Duodenal mucosa (tissue), 2 donors: ENCODE data around the gene TTC32.

Experiments used
- H3K27ac ChIP-seq: one replicate; pipeline ENCODE4 v1.7.0; 2013; ENCODE audit warnings: low read depth, low read length
- H3K27me3 ChIP-seq, 2 donors: one replicate each; pipeline ENCODE4 v1.7.0; 2013; ENCODE audit warnings: low read length in 2 of 2, control low read depth in 1 of 2; ENCODE audit not compliant: insufficient read depth in 2 of 2, control insufficient read depth in 1 of 2
- H3K36me3 ChIP-seq, 2 donors: one replicate each; pipeline ENCODE4 v1.7.0; 2013; ENCODE audit warnings: low read length in 2 of 2, control low read depth in 1 of 2; ENCODE audit not compliant: insufficient read depth in 2 of 2, control insufficient read depth in 1 of 2
- H3K4me1 ChIP-seq, 2 donors: one replicate each; pipeline ENCODE4 v1.7.0; 2013; ENCODE audit warnings: low read length in 2 of 2, control low read depth in 1 of 2; ENCODE audit not compliant: insufficient read depth in 2 of 2, control insufficient read depth in 1 of 2
- H3K4me3 ChIP-seq, 2 donors: one replicate each; pipeline ENCODE4 v1.7.0; 2013; ENCODE audit warnings: low read length in 2 of 2, low read depth in 1 of 2
- H3K9ac ChIP-seq, 2 donors: one replicate each; pipeline ENCODE4 v1.7.0; 2013; ENCODE audit warnings: low read length in 2 of 2, low read depth in 1 of 2
- H3K9me3 ChIP-seq, 2 donors: one replicate each; pipeline ENCODE4 v1.7.0; 2013; ENCODE audit warnings: low read length in 2 of 2, control low read depth in 1 of 2; ENCODE audit not compliant: control insufficient read depth in 1 of 2

TTC32 gene

GRCh38 chr2:19866771-19867170 is 35.0 kb downstream of the TTC32 start:
- H3K27ac ChIP-seq, result no peak overlapping the region
- H3K4me3 ChIP-seq, result no peak overlapping the region
- H3K9ac ChIP-seq, result no peak overlapping the region
- H3K4me1 ChIP-seq, result peaks cover 11 to 16% of the 10 kb centered on the region in 2 donors
- no peaks in the 10 kb centered on the region for H3K36me3 ChIP-seq
- peaks cover 0 to 5% of the 10 kb centered on the region in 2 donors for H3K27me3 ChIP-seq
- no peaks in the 10 kb centered on the region for H3K9me3 ChIP-seq

- Histone ChIP-seq H3K4me1 (peaks cover 11 to 16% of the 10 kb centered on the region in 2 donors), H3K27me3 (peaks cover 0 to 5% of the 10 kb centered on the region in 2 donors), H3K36me3 (no peaks in the 10 kb centered on the region), H3K4me3 (no peak overlapping the region), H3K27ac (no peak overlapping the region), H3K9me3 (no peaks in the 10 kb centered on the region), H3K9ac (no peak overlapping the region)
Measured at GRCh38 chr2:19865151-19865550, 36.6 kb downstream of the TTC32 start.

GRCh38 chr2:19864381-19864780 is 37.4 kb downstream of the TTC32 start:
- H3K4me1 ChIP-seq, result peaks cover 8 to 16% of the 10 kb centered on the region in 2 donors
- H3K27ac ChIP-seq, result no peak overlapping the region
- H3K9me3 ChIP-seq, result no peaks in the 10 kb centered on the region
- H3K27me3 ChIP-seq, result peaks cover 0 to 5% of the 10 kb centered on the region in 2 donors
- no peak overlapping the region for H3K9ac ChIP-seq
- H3K4me3 ChIP-seq, result no peak overlapping the region
- no peaks in the 10 kb centered on the region for H3K36me3 ChIP-seq

GRCh38 chr2:19863303-19864041 is 38.3 kb downstream of the TTC32 start:
- H3K9ac ChIP-seq, result no peak overlapping the region
- peaks cover 6 to 11% of the 10 kb centered on the region in 2 donors for H3K4me1 ChIP-seq
- H3K27ac ChIP-seq, result no peak overlapping the region
- peak overlapping the region; percentile 25 to 48 for H3K4me3 ChIP-seq
- no peaks in the 10 kb centered on the region for H3K36me3 ChIP-seq
- no peaks in the 10 kb centered on the region for H3K9me3 ChIP-seq
- H3K27me3 ChIP-seq, result peaks cover 0 to 5% of the 10 kb centered on the region in 2 donors

- H3K27me3 ChIP-seq, result peaks cover 0 to 3% of the 10 kb centered on the region in 2 donors
- H3K27ac ChIP-seq, result no peak overlapping the region
- no peak overlapping the region for H3K9ac ChIP-seq
- H3K4me1 ChIP-seq, result peaks cover 4 to 8% of the 10 kb centered on the region in 2 donors
- H3K9me3 ChIP-seq, result no peaks in the 10 kb centered on the region
- no peak overlapping the region for H3K4me3 ChIP-seq
- H3K36me3 ChIP-seq, result no peaks in the 10 kb centered on the region
Measured at GRCh38 chr2:19861813-19862212, 40.0 kb downstream of the TTC32 start.

DNA sequence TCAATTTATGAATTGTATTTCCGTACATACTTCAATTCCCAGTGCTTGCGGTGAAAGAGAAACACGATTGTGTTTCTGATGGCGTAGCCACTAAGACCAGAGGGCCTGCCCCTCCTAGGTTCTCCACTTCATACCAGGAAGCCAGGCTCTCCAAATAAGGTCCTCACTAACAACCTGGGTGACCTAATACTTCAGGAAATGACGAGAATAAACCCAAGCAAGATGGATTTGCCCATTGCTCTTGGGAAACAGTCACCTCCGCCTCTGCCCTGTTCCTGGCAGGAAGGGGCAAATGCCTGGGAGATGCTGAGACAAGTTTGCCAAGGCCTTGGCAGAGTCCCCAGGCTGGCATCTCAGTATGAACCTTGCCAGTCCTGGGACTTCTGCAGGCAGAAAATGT is 41.8 kb downstream of the TTC32 start:
- H3K4me1 ChIP-seq, result peaks cover 4 to 8% of the 10 kb centered on the region in 2 donors
- no peaks in the 10 kb centered on the region for H3K36me3 ChIP-seq
- no peaks in the 10 kb centered on the region for H3K9me3 ChIP-seq
- no peak overlapping the region for H3K4me3 ChIP-seq
- no peak overlapping the region for H3K27ac ChIP-seq
- no peak overlapping the region for H3K9ac ChIP-seq
- H3K27me3 ChIP-seq, result peaks cover 0 to 2% of the 10 kb centered on the region in 2 donors

- no peak overlapping the region for H3K27ac ChIP-seq
- H3K9ac ChIP-seq, result no peak overlapping the region
- H3K36me3 ChIP-seq, result no peaks in the 10 kb centered on the region
- H3K27me3 ChIP-seq, result no peaks in the 10 kb centered on the region
- H3K4me1 ChIP-seq, result peaks cover 4 to 8% of the 10 kb centered on the region in 2 donors
- no peak overlapping the region for H3K4me3 ChIP-seq
- no peaks in the 10 kb centered on the region for H3K9me3 ChIP-seq
Measured at GRCh38 chr2:19859565-19859964, 42.2 kb downstream of the TTC32 start.

GRCh38 chr2:19857806-19858205 is 44.0 kb downstream of the TTC32 start:
- Histone ChIP-seq H3K27ac (no peak overlapping the region), H3K27me3 (no peaks in the 10 kb centered on the region), H3K9me3 (no peaks in the 10 kb centered on the region), H3K4me1 (no peaks in the 10 kb centered on the region), H3K9ac (no peak overlapping the region), H3K4me3 (no peak overlapping the region), H3K36me3 (no peaks in the 10 kb centered on the region)

- H3K9me3 ChIP-seq, result no peaks in the 10 kb centered on the region
- H3K27me3 ChIP-seq, result no peaks in the 10 kb centered on the region
- no peaks in the 10 kb centered on the region for H3K4me1 ChIP-seq
- no peaks in the 10 kb centered on the region for H3K36me3 ChIP-seq
- no peak overlapping the region for H3K4me3 ChIP-seq
- no peak overlapping the region for H3K27ac ChIP-seq
- no peak overlapping the region for H3K9ac ChIP-seq
Measured at GRCh38 chr2:19857100-19857499, 44.7 kb downstream of the TTC32 start.

- Histone ChIP-seq H3K4me3 (no peak overlapping the region), H3K27me3 (no peaks in the 10 kb centered on the region), H3K9me3 (no peaks in the 10 kb centered on the region), H3K4me1 (no peaks in the 10 kb centered on the region), H3K27ac (no peak overlapping the region), H3K9ac (no peak overlapping the region), H3K36me3 (no peaks in the 10 kb centered on the region)
Measured at GRCh38 chr2:19855542-19856431, 46.0 kb downstream of the TTC32 start.
